GM23248 (cell line): ENCODE data around the gene XPO6. TPM values are rescaled to one million over a fixed set of nuclear protein-coding genes. Genes with fewer than 3 reads are reported as not detected.

Source experiments
- DNase-seq: peaks from one replicate; pipeline ENCODE4 v3.0.0-alpha.2; 2015
- H2AFZ ChIP-seq: fragments of 200-600 bp; sonication (generic); 2 replicates; pipeline ENCODE4 v1.6.1; 2016; ENCODE audit warnings: antibody characterized with exemption
- H3F3A ChIP-seq: fragments of 200-600 bp; sonication (generic); 2 replicates; pipeline ENCODE4 v1.6.1; 2016; ENCODE audit warnings: mild to moderate bottlenecking, antibody characterized with exemption, mixed run types; ENCODE audit not compliant: insufficient read depth
- H3K27ac ChIP-seq: fragments of 200-600 bp; sonication (generic); 2 replicates; pipeline ENCODE4 v1.5.1; 2016; ENCODE audit warnings: mild to moderate bottlenecking
- H3K27me3 ChIP-seq: fragments of 200-600 bp; sonication (generic); replicated peaks from 2 replicates; pipeline ENCODE4 v1.6.1; 2016; ENCODE audit warnings: mild to moderate bottlenecking; ENCODE audit not compliant: insufficient read depth
- H3K36me3 ChIP-seq: fragments of 200-600 bp; sonication (generic); 2 replicates; pipeline ENCODE4 v1.6.1; 2016; ENCODE audit warnings: low read depth, mild to moderate bottlenecking
- H3K4me1 ChIP-seq: fragments of 200-600 bp; sonication (generic); 2 replicates; pipeline ENCODE4 v1.6.1; 2016; ENCODE audit warnings: mild to moderate bottlenecking; ENCODE audit not compliant: insufficient read depth
- H3K4me2 ChIP-seq: fragments of 200-600 bp; sonication (generic); one replicate; pipeline ENCODE4 v1.6.1; 2016; ENCODE audit warnings: mild to moderate bottlenecking; ENCODE audit not compliant: unreplicated experiment
- H3K4me3 ChIP-seq: fragments of 200-600 bp; sonication (generic); 2 replicates; pipeline ENCODE4 v1.5.1; 2016; ENCODE audit warnings: mild to moderate bottlenecking
- H3K79me2 ChIP-seq: fragments of 200-600 bp; sonication (generic); 2 replicates; pipeline ENCODE4 v1.6.1; 2016; ENCODE audit warnings: mild to moderate bottlenecking; ENCODE audit not compliant: insufficient read depth
- H3K9ac ChIP-seq: fragments of 200-600 bp; sonication (generic); 2 replicates; pipeline ENCODE4 v1.6.1; 2016; ENCODE audit warnings: mild to moderate bottlenecking
- H3K9me2 ChIP-seq: fragments of 200-600 bp; sonication (generic); 2 replicates; pipeline ENCODE4 v1.6.1; 2016; ENCODE audit warnings: mixed run types, mild to moderate bottlenecking, moderate library complexity; ENCODE audit not compliant: insufficient read depth
- H3K9me3 ChIP-seq: fragments of 200-600 bp; sonication (generic); one replicate; pipeline ENCODE4 v1.6.1; 2017; ENCODE audit warnings: low read depth
- H4K20me1 ChIP-seq: fragments of 200-600 bp; sonication (generic); 2 replicates; pipeline ENCODE4 v1.6.0; 2016; ENCODE audit not compliant: insufficient read depth
- EZH2 ChIP-seq: fragments of 200-600 bp; sonication (generic); IDR thresholded peaks from 2 replicates; pipeline ENCODE4 v1.6.1; 2018; ENCODE audit warnings: antibody characterized with exemption, mild to moderate bottlenecking; ENCODE audit not compliant: insufficient read depth, poor library complexity, severe bottlenecking
- EZH2phosphoT487 ChIP-seq: fragments of 200-600 bp; sonication (generic); IDR thresholded peaks from 2 replicates; pipeline ENCODE4 v1.6.1; 2018; ENCODE audit warnings: antibody characterized with exemption, moderate library complexity, mild to moderate bottlenecking, low read depth; ENCODE audit not compliant: insufficient read depth
- WGBS, 2 experiments: methylation state at CpG; one replicate each; pipeline ENCODE4 v1.1.6; 2015 to 2017; ENCODE audit warnings: low lambda C conversion rate in 2 of 2, low coverage in 1 of 2; ENCODE audit errors: missing lambda C conversion rate in 2 of 2; 5-methylcytosine and 5-hydroxymethylcytosine counted together
- in situ Hi-C: fragments of 300-500 bp; cut with MboI; formaldehyde crosslinking; loops from 2 replicates; pipeline ENCODE4 v1.15.0; 2020
- polyA plus RNA-seq: library from polyadenylated mRNA; unstranded; fragments of >200 nt; fragmentation: Nextera tagmentation; extraction: Ambion mirVana; gene quantifications from 2 replicates; pipeline ENCODE4 v1.2.1, GENCODE V29; 2016
- total RNA-seq: library from RNA; depleted of rRNA; stranded (reverse); fragments of >200 nt; shearing (Covaris generic); gene quantifications from 2 replicates; pipeline ENCODE4 v1.2.3, GENCODE V29; 2014

Gene XPO6
- total and polyA plus RNA-seq, 2 experiments from 2014 or later: 50.7 to 118 TPM

- Histone ChIP-seq H3K4me3 (no peak overlapping the region), H3K79me2 (peaks cover 100% of the 10 kb centered on the region)
- 50 to 70% methylated on average over 1 of the region's 1 CpG for WGBS, 2 experiments
Observed at GRCh38 chr16:28185696-28186095, 26.1 kb downstream of the XPO6 start.

DNA sequence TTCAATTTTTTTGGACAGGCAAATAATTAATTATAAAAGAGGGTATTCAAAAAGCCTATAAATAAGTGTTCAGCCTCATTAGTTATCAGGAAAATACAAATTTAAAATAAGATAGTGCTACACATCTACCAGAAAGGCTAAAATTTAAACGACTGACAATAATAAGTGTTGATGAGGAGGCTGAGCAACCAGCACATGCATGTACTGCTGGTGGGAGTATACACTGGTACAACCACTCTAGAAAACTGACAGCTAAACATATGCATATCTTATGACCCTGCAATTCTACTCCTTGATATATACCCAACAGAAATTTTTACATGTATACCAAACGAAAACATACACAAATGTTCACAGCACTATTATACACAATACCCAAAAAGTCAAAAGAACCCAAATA, 27.1 kb downstream of the XPO6 start:
- DNase-seq: no peak
- Histone ChIP-seq H3K9me2 (no peaks in the 10 kb centered on the region), H3K36me3 (0 out of 2 replicates have a peak, but pooled peaks cover 14% of the 10 kb centered on the region), H3K27me3 (no peaks in the 10 kb centered on the region), H3K4me1 (peaks cover 62% of the 10 kb centered on the region), H3K4me3 (no peak overlapping the region), H3K9ac (no peak overlapping the region), H3K4me2 (no peak overlapping the region), H4K20me1 (peaks cover 14% of the 10 kb centered on the region; the same call in 1 of the 2 replicates), H2AFZ (no peak overlapping the region), H3K27ac (no peak overlapping the region), H3K79me2 (peaks cover 100% of the 10 kb centered on the region), H3F3A (peaks cover 48% of the 10 kb centered on the region), H3K9me3 (no peaks in the 10 kb centered on the region)
- TF ChIP-seq EZH2 (no peak), EZH2phosphoT487 (no peak)
- 91 to 93% methylated on average over 2 of the region's 2 CpGs for WGBS, 2 experiments
- in situ Hi-C loops: no loop called here

More at GRCh38 chr16:28185696-28186095, 26.1 kb downstream of the XPO6 start:
- H3K9me2 ChIP-seq: no peaks in the 10 kb centered on the region
- H3K9ac ChIP-seq: no peak overlapping the region
- peaks cover 42% of the 10 kb centered on the region for H3F3A ChIP-seq
- peak overlapping the region; percentile 42 for H3K4me2 ChIP-seq
- no peaks in the 10 kb centered on the region for H3K9me3 ChIP-seq
- H3K27ac ChIP-seq: no peak overlapping the region
- 0 out of 2 replicates have a peak, but pooled peaks cover 11% of the 10 kb centered on the region for H3K36me3 ChIP-seq
- H3K4me1 ChIP-seq: peaks cover 58% of the 10 kb centered on the region
- in situ Hi-C loops: no loop called here
- peaks cover 12% of the 10 kb centered on the region; the same call in 1 of the 2 replicates for H4K20me1 ChIP-seq
- DNase-seq: no peak
- H2AFZ ChIP-seq: no peak overlapping the region
- no peaks in the 10 kb centered on the region for H3K27me3 ChIP-seq
- TF ChIP-seq EZH2phosphoT487 (no peak), EZH2 (no peak)

GRCh38 chr16:28183930-28184329, 27.8 kb downstream of the XPO6 start:
- H3K27ac ChIP-seq: no peak overlapping the region
- in situ Hi-C loops: no loop called here
- H3K36me3 ChIP-seq: 0 out of 2 replicates have a peak, but pooled peaks cover 15% of the 10 kb centered on the region
- peaks cover 55% of the 10 kb centered on the region for H3K4me1 ChIP-seq
- peaks cover 14% of the 10 kb centered on the region; the same call in 1 of the 2 replicates for H4K20me1 ChIP-seq
- TF ChIP-seq EZH2phosphoT487 (no peak), EZH2 (no peak)
- no peak overlapping the region for H3K4me2 ChIP-seq
- H3K4me3 ChIP-seq: no peak overlapping the region
- H2AFZ ChIP-seq: no peak overlapping the region
- WGBS, 2 experiments: 77 to 81% methylated on average over 4 of the region's 4 CpGs
- DNase-seq: no peak
- H3K9me3 ChIP-seq: no peaks in the 10 kb centered on the region
- no peak overlapping the region for H3K9ac ChIP-seq
- peaks cover 100% of the 10 kb centered on the region for H3K79me2 ChIP-seq
- no peaks in the 10 kb centered on the region for H3K27me3 ChIP-seq
- peaks cover 55% of the 10 kb centered on the region for H3F3A ChIP-seq
- H3K9me2 ChIP-seq: no peaks in the 10 kb centered on the region

DNA sequence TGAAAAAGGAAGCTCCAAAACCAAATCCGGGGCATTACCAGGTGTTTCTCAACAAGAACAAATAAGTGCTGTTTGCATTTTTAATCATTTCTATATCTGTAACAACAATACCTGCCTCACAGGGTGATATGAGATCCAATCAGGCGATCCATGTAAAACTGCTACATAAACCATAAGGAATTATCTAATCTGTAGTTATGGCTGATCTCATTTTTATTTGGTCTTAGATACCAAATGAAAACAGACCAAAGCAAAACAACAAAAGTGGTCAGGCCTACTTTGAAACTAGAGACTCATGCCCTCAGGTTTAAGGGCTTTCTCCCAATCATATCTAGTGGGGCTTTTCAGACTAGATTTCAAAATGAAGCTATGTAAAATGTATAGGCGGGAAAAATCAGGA, 28.3 kb downstream of the XPO6 start:
- Histone ChIP-seq H3K4me2 (no peak overlapping the region), H3K79me2 (peaks cover 100% of the 10 kb centered on the region), H3K4me3 (no peak overlapping the region), H2AFZ (no peak overlapping the region), H3K27me3 (no peaks in the 10 kb centered on the region), H3K27ac (no peak overlapping the region), H3K9me3 (no peaks in the 10 kb centered on the region), H3K9ac (no peak overlapping the region), H3K4me1 (peaks cover 51% of the 10 kb centered on the region), H4K20me1 (peaks cover 14% of the 10 kb centered on the region; the same call in 1 of the 2 replicates), H3K36me3 (0 out of 2 replicates have a peak, but pooled peaks cover 15% of the 10 kb centered on the region), H3K9me2 (no peaks in the 10 kb centered on the region), H3F3A (peaks cover 55% of the 10 kb centered on the region)
- in situ Hi-C loops: no loop called here
- TF ChIP-seq EZH2phosphoT487 (no peak), EZH2 (no peak)
- WGBS, 2 experiments: 79 to 84% methylated on average over 3 of the region's 3 CpGs
- no peak for DNase-seq

- Histone ChIP-seq H3K79me2 (peaks cover 100% of the 10 kb centered on the region), H4K20me1 (peaks cover 14% of the 10 kb centered on the region; the same call in 1 of the 2 replicates), H3K4me1 (peaks cover 51% of the 10 kb centered on the region), H3K9me2 (no peaks in the 10 kb centered on the region), H3K4me2 (peak overlapping the region; percentile 47), H3K9ac (no peak overlapping the region), H3K9me3 (no peaks in the 10 kb centered on the region), H3K27me3 (no peaks in the 10 kb centered on the region), H2AFZ (no peak overlapping the region), H3F3A (peaks cover 55% of the 10 kb centered on the region), H3K27ac (peak overlapping the region; percentile 59; the same call in 1 of the 2 replicates), H3K36me3 (peaks cover 11% of the 10 kb centered on the region; the same call in 1 of the 2 replicates), H3K4me3 (no peak overlapping the region)
- in situ Hi-C loops: no loop called here
- 26 to 35% methylated on average over 3 of the region's 3 CpGs for WGBS, 2 experiments
- TF ChIP-seq EZH2phosphoT487 (no peak), EZH2 (no peak)
- no peak for DNase-seq
Observed at GRCh38 chr16:28182801-28183200, 29.0 kb downstream of the XPO6 start.
